ENCODE data around the gene SYN1. TPM values are rescaled to one million over a fixed set of nuclear protein-coding genes. Genes with fewer than 3 reads are reported as not detected.

Gene SYN1
- total and polyA plus RNA-seq, 4 donors, result 0.09 to 2.5 (median 0.60) TPM

DNA sequence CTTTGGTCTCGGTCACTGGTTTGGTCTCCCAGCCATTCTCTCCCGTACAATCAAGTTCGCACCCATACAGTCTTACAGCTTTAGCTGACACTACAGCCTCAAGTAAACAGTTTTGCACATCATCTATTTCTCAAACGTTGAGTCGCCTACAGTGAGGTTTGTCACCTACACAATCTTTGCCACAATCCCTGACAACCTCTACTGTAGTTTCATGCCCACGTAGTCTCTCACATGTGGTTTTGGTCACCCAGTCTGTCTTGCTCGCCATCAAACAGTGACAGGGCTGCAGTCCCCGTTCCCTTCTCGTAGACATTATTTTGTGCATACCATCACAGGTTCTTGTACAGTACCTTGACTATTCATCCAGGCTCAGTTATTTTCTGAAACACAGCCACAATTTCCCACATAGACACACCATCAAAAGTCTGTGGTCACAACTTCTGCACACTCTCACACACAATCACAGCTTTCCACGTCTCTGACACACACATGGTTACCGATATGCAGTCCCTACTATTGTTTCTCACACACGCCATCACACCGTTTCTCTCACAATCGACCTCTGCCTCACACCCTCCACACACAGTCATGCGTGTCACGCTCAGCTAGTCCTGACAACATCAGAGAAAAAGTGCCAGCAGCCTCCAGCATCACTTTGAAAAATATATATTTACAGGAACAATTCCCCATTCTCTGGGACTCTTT, 15.4 kb upstream of the SYN1 start:
- WGBS, result 85% methylated on average over 16 of the region's 16 CpGs
- TF ChIP-seq YY1 (IDR thresholded peaks at IDR 0.05) (no peak), HNF4A (conservative IDR thresholded peaks at IDR 0.05) (no peak), EGR1 (IDR thresholded peaks at IDR 0.05; ENCODE audit: low read depth in 2 of 2) (no peak), HNF4G (IDR thresholded peaks at IDR 0.05) (no peak), RXRA (IDR thresholded peaks at IDR 0.05) (no peak), JUND (IDR thresholded peaks at IDR 0.05) (no peak), FOXA1 (IDR thresholded peaks at IDR 0.05) (no peak), RAD21 (IDR thresholded peaks at IDR 0.05) (no peak), FOXA2 (IDR thresholded peaks at IDR 0.05) (no peak), SP1 (IDR thresholded peaks at IDR 0.05) (no peak), TAF1 (conservative IDR thresholded peaks at IDR 0.05) (no peak)
- TF ChIP-seq, protein P1, sequence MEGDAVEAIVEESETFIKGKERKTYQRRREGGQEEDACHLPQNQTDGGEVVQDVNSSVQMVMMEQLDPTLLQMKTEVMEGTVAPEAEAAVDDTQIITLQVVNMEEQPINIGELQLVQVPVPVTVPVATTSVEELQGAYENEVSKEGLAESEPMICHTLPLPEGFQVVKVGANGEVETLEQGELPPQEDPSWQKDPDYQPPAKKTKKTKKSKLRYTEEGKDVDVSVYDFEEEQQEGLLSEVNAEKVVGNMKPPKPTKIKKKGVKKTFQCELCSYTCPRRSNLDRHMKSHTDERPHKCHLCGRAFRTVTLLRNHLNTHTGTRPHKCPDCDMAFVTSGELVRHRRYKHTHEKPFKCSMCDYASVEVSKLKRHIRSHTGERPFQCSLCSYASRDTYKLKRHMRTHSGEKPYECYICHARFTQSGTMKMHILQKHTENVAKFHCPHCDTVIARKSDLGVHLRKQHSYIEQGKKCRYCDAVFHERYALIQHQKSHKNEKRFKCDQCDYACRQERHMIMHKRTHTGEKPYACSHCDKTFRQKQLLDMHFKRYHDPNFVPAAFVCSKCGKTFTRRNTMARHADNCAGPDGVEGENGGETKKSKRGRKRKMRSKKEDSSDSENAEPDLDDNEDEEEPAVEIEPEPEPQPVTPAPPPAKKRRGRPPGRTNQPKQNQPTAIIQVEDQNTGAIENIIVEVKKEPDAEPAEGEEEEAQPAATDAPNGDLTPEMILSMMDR (IDR thresholded peaks at IDR 0.05; ENCODE audit: low read depth, low read length, missing input control), result no peak
- TF ChIP-seq, protein P2, sequence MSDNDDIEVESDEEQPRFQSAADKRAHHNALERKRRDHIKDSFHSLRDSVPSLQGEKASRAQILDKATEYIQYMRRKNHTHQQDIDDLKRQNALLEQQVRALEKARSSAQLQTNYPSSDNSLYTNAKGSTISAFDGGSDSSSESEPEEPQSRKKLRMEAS (IDR thresholded peaks at IDR 0.05), result no peak
- TF ChIP-seq, protein P3, sequence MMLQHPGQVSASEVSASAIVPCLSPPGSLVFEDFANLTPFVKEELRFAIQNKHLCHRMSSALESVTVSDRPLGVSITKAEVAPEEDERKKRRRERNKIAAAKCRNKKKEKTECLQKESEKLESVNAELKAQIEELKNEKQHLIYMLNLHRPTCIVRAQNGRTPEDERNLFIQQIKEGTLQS (IDR thresholded peaks at IDR 0.05), result no peak
- TF ChIP-seq, protein P4, sequence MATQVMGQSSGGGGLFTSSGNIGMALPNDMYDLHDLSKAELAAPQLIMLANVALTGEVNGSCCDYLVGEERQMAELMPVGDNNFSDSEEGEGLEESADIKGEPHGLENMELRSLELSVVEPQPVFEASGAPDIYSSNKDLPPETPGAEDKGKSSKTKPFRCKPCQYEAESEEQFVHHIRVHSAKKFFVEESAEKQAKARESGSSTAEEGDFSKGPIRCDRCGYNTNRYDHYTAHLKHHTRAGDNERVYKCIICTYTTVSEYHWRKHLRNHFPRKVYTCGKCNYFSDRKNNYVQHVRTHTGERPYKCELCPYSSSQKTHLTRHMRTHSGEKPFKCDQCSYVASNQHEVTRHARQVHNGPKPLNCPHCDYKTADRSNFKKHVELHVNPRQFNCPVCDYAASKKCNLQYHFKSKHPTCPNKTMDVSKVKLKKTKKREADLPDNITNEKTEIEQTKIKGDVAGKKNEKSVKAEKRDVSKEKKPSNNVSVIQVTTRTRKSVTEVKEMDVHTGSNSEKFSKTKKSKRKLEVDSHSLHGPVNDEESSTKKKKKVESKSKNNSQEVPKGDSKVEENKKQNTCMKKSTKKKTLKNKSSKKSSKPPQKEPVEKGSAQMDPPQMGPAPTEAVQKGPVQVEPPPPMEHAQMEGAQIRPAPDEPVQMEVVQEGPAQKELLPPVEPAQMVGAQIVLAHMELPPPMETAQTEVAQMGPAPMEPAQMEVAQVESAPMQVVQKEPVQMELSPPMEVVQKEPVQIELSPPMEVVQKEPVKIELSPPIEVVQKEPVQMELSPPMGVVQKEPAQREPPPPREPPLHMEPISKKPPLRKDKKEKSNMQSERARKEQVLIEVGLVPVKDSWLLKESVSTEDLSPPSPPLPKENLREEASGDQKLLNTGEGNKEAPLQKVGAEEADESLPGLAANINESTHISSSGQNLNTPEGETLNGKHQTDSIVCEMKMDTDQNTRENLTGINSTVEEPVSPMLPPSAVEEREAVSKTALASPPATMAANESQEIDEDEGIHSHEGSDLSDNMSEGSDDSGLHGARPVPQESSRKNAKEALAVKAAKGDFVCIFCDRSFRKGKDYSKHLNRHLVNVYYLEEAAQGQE (IDR thresholded peaks at IDR 0.05), result no peak
- peaks cover 0 to 6% (median 0%) of the 10 kb centered on the region in 4 donors for H3K9me3 ChIP-seq (ENCODE audit: control insufficient read depth in 4 of 4, low read length in 3 of 4)
- no peak for DNase-seq (ENCODE audit: low spot score)
- H3K9ac ChIP-seq (ENCODE audit: low read depth in 1 of 2, low read length in 2 of 2), result no peak overlapping the region
- H3K36me3 ChIP-seq (ENCODE audit: control insufficient read depth in 4 of 4, insufficient read depth in 3 of 4, low read depth in 1 of 4, low read length in 3 of 4), result peaks cover 11 to 31% (median 12%) of the 10 kb centered on the region in 4 donors
- H3K27me3 ChIP-seq (ENCODE audit: control insufficient read depth in 4 of 4, insufficient read depth in 4 of 4, low read length in 3 of 4), result no peaks in the 10 kb centered on the region
- no peak overlapping the region for H3K27ac ChIP-seq (ENCODE audit: low read depth in 1 of 2, low read length in 2 of 2)
- no peak overlapping the region for H3K4me3 ChIP-seq (ENCODE audit: low read depth in 1 of 3, low read length in 3 of 3)
- peaks cover 0 to under 1% (median 0%) of the 10 kb centered on the region in 4 donors for H3K4me1 ChIP-seq (ENCODE audit: control insufficient read depth in 4 of 4, insufficient read depth in 4 of 4, low read length in 3 of 4)

DNA sequence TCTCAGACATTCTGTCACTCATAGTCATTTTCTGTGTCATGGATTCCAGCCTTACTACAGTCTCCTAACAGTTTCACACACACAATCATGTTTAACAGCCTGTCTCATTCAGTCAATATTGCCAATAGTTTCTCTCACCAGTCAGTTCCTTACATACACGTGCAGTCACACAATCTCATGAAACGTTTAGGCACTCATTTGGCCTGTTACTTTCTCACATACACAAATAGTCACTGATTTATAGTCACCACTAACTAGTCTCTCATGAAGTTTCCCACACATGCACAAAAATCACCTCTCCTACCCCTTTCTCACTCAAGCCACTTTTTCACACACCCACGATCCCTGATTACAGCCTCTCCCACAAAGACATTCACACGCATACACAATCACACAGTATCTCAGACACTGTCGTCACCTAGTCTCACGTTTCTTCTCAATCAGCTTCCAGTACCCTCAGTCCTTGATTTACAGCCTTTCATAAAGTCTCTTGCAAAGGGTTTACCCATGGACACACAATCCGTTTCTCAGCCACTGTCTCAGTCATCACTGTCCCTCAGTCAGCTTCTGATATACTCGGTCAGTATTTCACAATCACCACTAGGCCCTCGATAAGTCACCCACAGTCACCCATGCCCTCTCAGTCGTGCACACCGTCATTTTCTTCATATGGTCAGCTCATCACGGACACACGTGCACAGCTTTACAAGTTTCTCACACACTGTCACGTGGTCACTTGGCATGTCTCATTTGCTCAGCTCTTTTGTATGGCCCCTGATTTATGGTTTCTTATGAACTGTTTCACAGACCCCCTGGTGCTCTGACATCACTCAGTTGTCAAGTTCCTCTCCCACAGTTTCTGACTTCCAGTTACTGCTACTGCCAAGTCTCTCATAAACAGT, 14.3 kb upstream of the SYN1 start:
- H3K4me1 ChIP-seq (ENCODE audit: control insufficient read depth in 4 of 4, insufficient read depth in 4 of 4, low read length in 3 of 4), result peaks cover 0 to 5% (median 0%) of the 10 kb centered on the region in 4 donors
- TF ChIP-seq SP1 (IDR thresholded peaks at IDR 0.05) (no peak), NR2F2 (IDR thresholded peaks at IDR 0.05) (no peak), JUND (IDR thresholded peaks at IDR 0.05) (no peak), TAF1 (conservative IDR thresholded peaks at IDR 0.05) (no peak), HNF4A (conservative IDR thresholded peaks at IDR 0.05) (no peak), HNF4G (IDR thresholded peaks at IDR 0.05) (no peak), YY1 (IDR thresholded peaks at IDR 0.05) (no peak), EGR1 (IDR thresholded peaks at IDR 0.05; ENCODE audit: low read depth in 2 of 2) (no peak), RXRA (IDR thresholded peaks at IDR 0.05) (no peak), FOXA2 (IDR thresholded peaks at IDR 0.05) (no peak), FOXA1 (IDR thresholded peaks at IDR 0.05) (no peak)
- TF ChIP-seq, protein P3 (IDR thresholded peaks at IDR 0.05), result no peak
- TF ChIP-seq, protein P2 (IDR thresholded peaks at IDR 0.05), result no peak
- TF ChIP-seq, protein P4 (IDR thresholded peaks at IDR 0.05), result no peak
- H3K9ac ChIP-seq (ENCODE audit: low read depth in 1 of 2, low read length in 2 of 2), result no peak overlapping the region
- H3K9me3 ChIP-seq (ENCODE audit: control insufficient read depth in 4 of 4, low read length in 3 of 4), result peaks cover 0 to under 1% (median 0%) of the 10 kb centered on the region in 4 donors
- H3K4me3 ChIP-seq (ENCODE audit: low read depth in 1 of 3, low read length in 3 of 3), result no peak overlapping the region
- 69% methylated on average over 14 of the region's 14 CpGs for WGBS
- no peak for DNase-seq (ENCODE audit: low spot score)
- H3K27me3 ChIP-seq (ENCODE audit: control insufficient read depth in 4 of 4, insufficient read depth in 4 of 4, low read length in 3 of 4), result no peaks in the 10 kb centered on the region
- no peak overlapping the region for H3K27ac ChIP-seq (ENCODE audit: low read depth in 1 of 2, low read length in 2 of 2)
- H3K36me3 ChIP-seq (ENCODE audit: control insufficient read depth in 4 of 4, insufficient read depth in 3 of 4, low read depth in 1 of 4, low read length in 3 of 4), result peaks cover 3 to 21% (median 8%) of the 10 kb centered on the region in 4 donors
